ENCODE results near the gene CASD1. TPM values are rescaled to one million over a fixed set of nuclear protein-coding genes. Genes with fewer than 3 reads are reported as not detected.

The CASD1 gene
- total and polyA plus RNA-seq, 2 of the 4 experiments (the other 2 are of a cell fraction) = 4.0 to 4.5 TPM

- DNase-seq = no peak
- Histone ChIP-seq H2BK5ac (ENCODE audit: low read depth, low read length, poor library complexity, severe bottlenecking) (no peak overlapping the region), H3K23ac (ENCODE audit: low read depth, low read length) (no peak overlapping the region), H3K9me1 (ENCODE audit: insufficient read depth, low read length) (no peaks in the 10 kb centered on the region), H3K9ac (ENCODE audit: low read depth, low read length) (no peak overlapping the region), H3K9me3 (ENCODE audit: control insufficient read depth, insufficient read depth, low read length) (no peaks in the 10 kb centered on the region), H2AK5ac (ENCODE audit: low read depth, low read length) (no peak overlapping the region), H2BK15ac (ENCODE audit: low read depth, low read length) (no peak overlapping the region), H4K20me1 (ENCODE audit: insufficient read depth, low read length) (no peaks in the 10 kb centered on the region), H2BK20ac (ENCODE audit: low read depth, low read length) (no peak overlapping the region), H3K4me3 (ENCODE audit: insufficient read depth, low read depth, low read length) (no peak overlapping the region), H3K56ac (ENCODE audit: extremely low read depth, insufficient read depth, low read length) (no peak overlapping the region), H2AFZ (replicated peaks; ENCODE audit: low read length, poor library complexity) (no peak overlapping the region), H3K36me3 (ENCODE audit: control insufficient read depth, insufficient read depth, low read length) (peaks cover 4% of the 10 kb centered on the region; the same call in 1 of the 2 replicates), H3K79me1 (ENCODE audit: low read depth in 1 of 2, low read length in 2 of 2) (no peaks in the 10 kb centered on the region), H3K14ac (replicated peaks; ENCODE audit: low read depth, low read length) (no peak overlapping the region), H3K27ac (ENCODE audit: insufficient read depth, low read length) (no peak overlapping the region), H2AK9ac (replicated peaks; ENCODE audit: low read depth, low read length, poor library complexity) (no peak overlapping the region), H4K91ac (ENCODE audit: insufficient read depth, low read depth, low read length) (no peak overlapping the region), H3K4me1 (ENCODE audit: control insufficient read depth, insufficient read depth, low read length) (no peaks in the 10 kb centered on the region), H4K5ac (ENCODE audit: low read depth, low read length) (no peak overlapping the region), H4K8ac (ENCODE audit: low read depth in 2 of 2, low read length in 2 of 2) (no peak overlapping the region), H2BK120ac (ENCODE audit: low read depth, low read length) (no peak overlapping the region), H3K4me2 (ENCODE audit: low read depth, low read length) (no peak overlapping the region), H3K27me3 (ENCODE audit: control insufficient read depth, insufficient read depth, low read length) (no peaks in the 10 kb centered on the region), H3K18ac (ENCODE audit: low read depth, low read length) (no peak overlapping the region), H3K4ac (ENCODE audit: low read depth, low read length) (no peak overlapping the region)
- TF ChIP-seq RAD21 (IDR thresholded peaks at IDR 0.05; ENCODE audit: low read length) = no peak
- no peak for TF ChIP-seq CTCF (conservative IDR thresholded peaks at IDR 0.05; ENCODE audit: low read depth, low read length)
- no peak for TF ChIP-seq RCOR1 (IDR thresholded peaks at IDR 0.05; ENCODE audit: insufficient replicate concordance, low read length)
- TF ChIP-seq CHD1 (IDR thresholded peaks at IDR 0.05; ENCODE audit: low read depth, low read length) = no peak
- no peak for TF ChIP-seq MAZ (IDR thresholded peaks at IDR 0.05; ENCODE audit: borderline replicate concordance, low read depth, low read length)
- dilution Hi-C loops (cut with HindIII; ENCODE audit: low sequenced_read_pairs, unreplicated experiment) = no loop called here
- POLR2A ChIA-PET (ENCODE audit: unreplicated experiment) = no interaction called here
- no TSS peak for BruUV-seq (replicated peaks)
- in situ Hi-C loops (cut with MboI; ENCODE audit: low sequenced_read_pairs) = no loop called here
- intact Hi-C loops (cut with micrococcal nuclease) = no loop called here
- no peak for ATAC-seq (ENCODE audit: low read depth)
- CTCF ChIA-PET = no interaction called here
- WGBS, 2 experiments (ENCODE audit: extremely low coverage in 2 of 2, insufficient read length in 1 of 2) = no CpG with 5 or more reads among the region's 4 CpGs
Observed at GRCh38 chr7:94595717-94596116, 86.1 kb downstream of the CASD1 start.
